Pancreas (tissue), 10 donors: ENCODE results near the gene FSD1. TPM values are rescaled to one million over a fixed set of nuclear protein-coding genes. Genes with fewer than 3 reads are reported as not detected.

Experiments
- ATAC-seq, 4 donors: fragments of 200-7000 bp; cut with Tn5 transposase; one replicate each; pipeline versions ENCODE4 v1.8.0 to v1.9.1; 2020; ENCODE audit warnings: mild to moderate bottlenecking in 4 of 4, moderate library complexity in 4 of 4
- DNase-seq, 6 donors: peaks; one replicate each; pipeline ENCODE4 v3.0.0-alpha.2; 2020
- FAIRE-seq: peaks from 2 replicates; lab custom pipeline; 2012; peaks lifted over from hg19 to GRCh38; lab: Jason Lieb, UNC
- H3K27ac ChIP-seq, 4 donors: fragments of 200-600 bp; sonication (generic); 1 replicate in 3 of 4; 2 replicates in 1 of 4; pipeline versions ENCODE4 v1.5.0 to v1.8.0; 2020
- H3K27me3 ChIP-seq, 4 donors: fragments of 200-600 bp; one replicate each; pipeline ENCODE4 v1.8.0; 2021
- H3K36me3 ChIP-seq, 3 donors: fragments of 200-600 bp; sonication (generic) in 1 of 3; one replicate each; pipeline versions ENCODE4 v1.5.0 to v1.8.0; 2020 to 2021
- H3K4me1 ChIP-seq, 3 donors: fragments of 200-600 bp; one replicate each; pipeline ENCODE4 v1.8.0; 2021
- H3K4me3 ChIP-seq, 4 donors: fragments of 200-600 bp; sonication (generic) in 2 of 4; one replicate each; pipeline versions ENCODE4 v1.5.0 to v1.8.0; 2020 to 2021
- H3K9me3 ChIP-seq, 4 donors: fragments of 200-600 bp; one replicate each; pipeline ENCODE4 v1.8.0; 2021
- WGBS, 2 donors: extraction: QIAGEN DNeasy Blood & Tissue Kit; methylation state at CpG; one replicate each; pipeline ENCODE4 v1.1.7; 2013; 5-methylcytosine and 5-hydroxymethylcytosine counted together
- intact Hi-C, 3 donors: fragments of 100-400 bp; cut with DNase I; formaldehyde crosslinking; loops; one replicate each; pipeline versions ENCODE4 v1.11.1 to v1.14.2; 2022
- polyA plus RNA-seq, 2 donors: library from polyadenylated mRNA; stranded (reverse); fragments of 200-250 nt; gene quantifications; one replicate each; pipeline ENCODE4 v1.2.3, GENCODE V29; 2013
- total RNA-seq, 6 donors: library from RNA; stranded (reverse); fragmentation: NEBNext Ultra II Directional in 4 of 6; extraction: Animal tissue kit (Norgen Biotek cat#: 25700) in 4 of 6; gene quantifications; one replicate each; pipeline versions ENCODE4 v1.2.1 to v1.2.4, GENCODE V29; 2021 to 2023
- TF ChIP-seq, protein P1 (sequence below), 4 donors: fragments of 200-600 bp; sonication (generic) in 3 of 4; IDR thresholded peaks; one replicate each; pipeline versions ENCODE4 v1.5.0 to v1.8.0; 2021; ENCODE audit warnings: antibody characterized with exemption in 4 of 4
- donor health status: healthy with polysubstance abuse.
- donor health status: DM: no; HTN: no; CAD: no; lungs with moderate emphysema.
- donor health status: DM: no; HTN: no; CAD: no.
- donor health status: control.
- donor health status: control.
- donor health status: Bipolar disorder and iron deficiency.
- donor health status: DM: yes; HTN: yes; CAD: no.
- donor health status: DM: no; HTN: no; CAD: no.
- donor health status: DM: no; HTN: no; CAD: no.
- donor health status: DM: yes; HTN: yes; CAD: no.

Gene FSD1
- total and polyA plus RNA-seq, 8 donors: 0.21 to 0.50 TPM; not detected in 6

DNA sequence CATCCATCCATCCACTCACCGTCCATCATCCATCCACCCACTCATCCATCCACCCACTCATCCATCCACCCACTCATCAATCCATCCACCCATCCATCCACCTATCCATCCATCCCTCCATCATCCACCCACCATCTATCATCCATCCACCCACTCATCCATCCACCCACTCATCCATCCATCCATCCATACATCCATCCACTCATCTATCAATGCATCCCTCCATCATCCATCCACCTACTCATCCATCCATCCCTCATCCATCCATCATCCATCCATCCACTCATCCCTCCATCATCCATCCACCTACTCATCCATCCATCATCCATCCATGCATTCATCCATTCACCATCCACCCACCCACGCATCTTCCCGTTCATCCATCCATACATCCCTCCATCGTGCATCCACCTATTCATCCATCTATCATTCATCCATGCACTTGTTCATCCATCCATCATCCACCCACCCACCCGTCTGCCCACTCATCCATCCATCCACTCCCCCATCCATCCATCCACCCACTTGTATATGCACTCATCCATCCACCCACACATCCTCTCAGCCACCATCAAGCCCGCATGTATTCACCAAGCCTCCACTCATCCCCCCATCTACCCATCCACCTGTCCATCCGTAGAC is 30.7 kb downstream of the FSD1 start:
- DNase-seq: no peak
- no peaks in the 10 kb centered on the region for H3K27me3 ChIP-seq
- no peak overlapping the region for H3K4me3 ChIP-seq
- intact Hi-C loops: no loop called here
- ATAC-seq: no peak
- H3K36me3 ChIP-seq: no peaks in the 10 kb centered on the region
- H3K4me1 ChIP-seq: peaks cover 0 to 4% (median 4%) of the 10 kb centered on the region in 3 donors
- H3K9me3 ChIP-seq: no peaks in the 10 kb centered on the region
- H3K27ac ChIP-seq: no peak overlapping the region
- TF ChIP-seq, protein P1, sequence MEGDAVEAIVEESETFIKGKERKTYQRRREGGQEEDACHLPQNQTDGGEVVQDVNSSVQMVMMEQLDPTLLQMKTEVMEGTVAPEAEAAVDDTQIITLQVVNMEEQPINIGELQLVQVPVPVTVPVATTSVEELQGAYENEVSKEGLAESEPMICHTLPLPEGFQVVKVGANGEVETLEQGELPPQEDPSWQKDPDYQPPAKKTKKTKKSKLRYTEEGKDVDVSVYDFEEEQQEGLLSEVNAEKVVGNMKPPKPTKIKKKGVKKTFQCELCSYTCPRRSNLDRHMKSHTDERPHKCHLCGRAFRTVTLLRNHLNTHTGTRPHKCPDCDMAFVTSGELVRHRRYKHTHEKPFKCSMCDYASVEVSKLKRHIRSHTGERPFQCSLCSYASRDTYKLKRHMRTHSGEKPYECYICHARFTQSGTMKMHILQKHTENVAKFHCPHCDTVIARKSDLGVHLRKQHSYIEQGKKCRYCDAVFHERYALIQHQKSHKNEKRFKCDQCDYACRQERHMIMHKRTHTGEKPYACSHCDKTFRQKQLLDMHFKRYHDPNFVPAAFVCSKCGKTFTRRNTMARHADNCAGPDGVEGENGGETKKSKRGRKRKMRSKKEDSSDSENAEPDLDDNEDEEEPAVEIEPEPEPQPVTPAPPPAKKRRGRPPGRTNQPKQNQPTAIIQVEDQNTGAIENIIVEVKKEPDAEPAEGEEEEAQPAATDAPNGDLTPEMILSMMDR (IDR thresholded peaks at IDR 0.05): no peak
- FAIRE-seq: no peak
- WGBS, 2 donors: 95 to 96% methylated on average over 7 of the region's 7 CpGs

DNA sequence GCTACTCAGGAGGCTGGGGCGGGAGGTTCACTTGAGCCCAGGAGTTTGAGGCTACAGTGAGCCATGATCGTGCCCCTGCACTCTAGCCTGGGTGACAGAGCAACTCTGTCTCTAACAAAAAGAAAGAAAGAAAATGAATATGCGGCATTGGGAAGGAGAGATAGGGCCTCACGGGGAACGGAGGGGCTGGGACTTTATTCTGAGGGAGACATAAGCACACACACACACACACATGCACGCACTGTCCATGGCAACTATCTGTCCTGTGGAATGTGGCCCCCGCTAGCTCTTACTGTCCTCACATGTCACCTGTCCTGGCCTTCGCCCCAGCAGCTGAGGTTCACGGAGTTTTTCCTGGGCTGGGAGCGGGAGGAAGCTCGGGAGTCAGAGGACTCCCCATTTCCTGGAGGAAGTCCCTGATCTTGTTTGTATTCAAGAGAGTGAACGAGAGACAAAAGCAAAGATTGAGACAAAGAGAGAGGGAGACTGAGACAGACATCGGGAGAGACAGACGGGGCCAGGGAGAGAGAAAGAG is 33.6 kb downstream of the FSD1 start:
- intact Hi-C loops: no loop called here
- Histone ChIP-seq H3K9me3 (no peaks in the 10 kb centered on the region), H3K4me1 (peaks cover 0 to 13% (median 11%) of the 10 kb centered on the region in 3 donors), H3K27ac (peak overlapping the region; percentile 43 to 83 (median 74)), H3K27me3 (no peaks in the 10 kb centered on the region), H3K36me3 (no peaks in the 10 kb centered on the region), H3K4me3 (peak overlapping the region; percentile 16 to 55 (median 36))
- FAIRE-seq: no peak
- 7% methylated on average over 14 of the region's 14 CpGs for WGBS, 2 donors
- ATAC-seq: peak in 3 of 4 donors; percentile 3 to 5 (median 4)
- no peak for DNase-seq
- TF ChIP-seq, protein P1 (IDR thresholded peaks at IDR 0.05): no peak

DNA sequence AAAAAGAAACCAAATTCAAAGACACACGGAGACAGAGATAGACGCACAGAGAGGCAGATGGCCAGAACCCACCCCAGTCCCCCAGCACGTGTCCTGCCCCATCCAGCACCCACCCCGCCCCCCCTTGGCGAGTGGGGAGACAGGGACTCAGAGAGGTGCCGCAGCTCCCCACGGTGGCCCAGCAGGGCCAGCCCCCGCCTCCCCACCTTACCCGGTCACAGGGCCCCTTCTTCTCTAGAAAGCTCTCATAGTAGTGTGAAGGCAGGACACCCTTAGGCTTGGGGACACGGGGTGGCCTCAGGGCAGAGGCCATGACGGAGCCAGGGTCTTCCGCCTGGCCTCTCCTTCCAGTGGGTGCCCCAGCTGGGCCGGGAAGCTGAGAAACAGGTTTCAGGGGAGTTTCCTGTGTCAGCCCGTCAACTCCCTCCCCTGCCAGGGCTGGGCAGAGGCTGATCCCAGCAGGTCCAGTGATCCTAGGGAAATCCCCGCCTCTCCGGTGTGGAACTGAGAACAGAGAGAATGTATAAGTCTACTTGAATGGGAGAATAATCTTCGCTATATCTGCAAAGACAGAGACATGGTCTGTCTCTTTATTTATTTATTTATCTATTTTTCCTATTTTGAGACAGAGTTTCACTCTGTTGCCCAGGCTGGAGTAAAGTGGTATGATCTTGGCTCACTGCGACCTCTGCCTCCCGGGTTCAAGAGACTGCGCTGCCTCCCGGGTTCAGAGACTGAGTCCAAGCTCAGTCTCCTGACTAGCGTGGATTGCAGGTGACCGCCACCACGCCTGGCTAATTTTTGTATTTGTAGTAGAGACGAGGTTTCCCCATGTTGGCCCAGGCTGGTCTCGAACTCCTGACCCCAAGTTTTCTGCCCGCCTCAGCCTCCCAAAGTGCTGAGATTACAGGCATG is 34.3 kb downstream of the FSD1 start, which contains the start of gene STAP2:
Gene STAP2, minus strand, starts transcription at position 387 of the 915 bp plus-strand sequence. Its CDS starts 74 bp downstream, at position 313.
- Histone ChIP-seq H3K27ac (peak within 1 kb of the TSS; percentile 43 to 83 (median 74)), H3K4me1 (peaks cover 0 to 13% (median 11%) of the 10 kb centered on the region in 3 donors), H3K9me3 (no peaks in the 10 kb centered on the region), H3K36me3 (no peaks in the 10 kb centered on the region), H3K27me3 (no peaks in the 10 kb centered on the region), H3K4me3 (peak within 1 kb of the TSS; percentile 16 to 55 (median 36))
- ATAC-seq (peak; percentile 21 to 51 (median 42)), FAIRE-seq (no peak), DNase-seq (peak; percentile 71 to 88 (median 80))
- intact Hi-C loops: no loop called here
- TF ChIP-seq, protein P1 (IDR thresholded peaks at IDR 0.05): no peak
- 22 to 29% methylated on average over 23 to 27 of the region's 27 CpGs for WGBS, 2 donors

DNA sequence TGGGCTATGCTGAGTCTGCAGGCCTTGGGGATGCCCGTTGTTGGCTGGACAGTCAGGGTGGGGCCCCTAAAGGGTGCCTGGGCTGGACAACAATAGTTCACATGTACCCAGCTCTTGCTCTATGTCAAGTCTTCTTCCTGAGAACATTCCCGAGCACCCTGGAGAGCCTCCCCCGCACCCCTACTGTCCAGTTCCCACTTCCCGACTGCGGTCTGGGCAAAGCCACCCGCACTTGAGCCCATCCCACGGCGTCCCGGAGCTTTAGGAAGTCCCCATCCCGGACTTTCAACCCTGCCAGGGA is 37.9 kb downstream of the FSD1 start:
- ATAC-seq (peak in 3 of 4 donors; percentile 2 to 4 (median 3)), FAIRE-seq (no peak), DNase-seq (no peak)
- TF ChIP-seq, protein P1 (IDR thresholded peaks at IDR 0.05): no peak
- Histone ChIP-seq H3K4me1 (peaks cover 6 to 22% (median 13%) of the 10 kb centered on the region in 3 donors), H3K9me3 (no peaks in the 10 kb centered on the region), H3K27ac (peak overlapping the region; percentile 74 to 95 (median 87)), H3K36me3 (no peaks in the 10 kb centered on the region), H3K27me3 (no peaks in the 10 kb centered on the region), H3K4me3 (peak overlapping the region in 3 of 4 donors; percentile 10 to 70 (median 63))
- intact Hi-C loops: no loop called here
- 5 to 6% methylated on average over 10 of the region's 10 CpGs for WGBS, 2 donors
